Mucosa of rectum (tissue), 2 donors: ENCODE measurements around the gene STX1A.

Experiments
- H3K27ac ChIP-seq, 2 donors: one replicate each; pipeline ENCODE4 v1.7.0; 2013; ENCODE audit warnings: inconsistent platforms in 2 of 2, low read depth in 2 of 2, low read length in 2 of 2
- H3K27me3 ChIP-seq, 2 donors: one replicate each; pipeline ENCODE4 v1.7.0; 2013; ENCODE audit warnings: low read length in 2 of 2; ENCODE audit not compliant: control insufficient read depth in 2 of 2, insufficient read depth in 2 of 2
- H3K36me3 ChIP-seq, 2 donors: one replicate each; pipeline ENCODE4 v1.7.0; 2013; ENCODE audit warnings: low read length in 2 of 2; ENCODE audit not compliant: control insufficient read depth in 2 of 2, insufficient read depth in 2 of 2
- H3K4me1 ChIP-seq, 2 donors: one replicate each; pipeline ENCODE4 v1.7.0; 2013; ENCODE audit warnings: low read length in 2 of 2, mild to moderate bottlenecking in 1 of 2; ENCODE audit not compliant: control insufficient read depth in 2 of 2, insufficient read depth in 2 of 2
- H3K4me3 ChIP-seq, 2 donors: one replicate each; pipeline ENCODE4 v1.7.0; 2013; ENCODE audit warnings: low read length in 2 of 2
- H3K9ac ChIP-seq, 2 donors: one replicate each; pipeline ENCODE4 v1.7.0; 2013; ENCODE audit warnings: low read length in 2 of 2, low read depth in 1 of 2, mild to moderate bottlenecking in 1 of 2
- H3K9me3 ChIP-seq, 2 donors: one replicate each; pipeline ENCODE4 v1.7.0; 2013; ENCODE audit warnings: low read length in 2 of 2; ENCODE audit not compliant: control insufficient read depth in 2 of 2
- donor health status: healthy.
- donor health status: Normal muscosa, but diverticular disease.

STX1A gene

GRCh38 chr7:73718905-73719805 is at the start of gene STX1A:
STX1A (minus strand) TSS chr7:73719669; CDS start chr7:73719631, 38 bp downstream.
- Histone ChIP-seq H3K36me3 (no peaks in the 10 kb centered on the region), H3K9me3 (no peaks in the 10 kb centered on the region), H3K9ac (peak within 1 kb of the TSS; percentile 47 to 72), H3K27ac (no peak within 1 kb of the TSS), H3K4me3 (peak within 1 kb of the TSS; percentile 67), H3K27me3 (peaks cover 0 to 4% of the 10 kb centered on the region in 2 donors), H3K4me1 (peaks cover 13 to 18% of the 10 kb centered on the region in 2 donors)

- Histone ChIP-seq H3K9me3 (no peaks in the 10 kb centered on the region), H3K9ac (peak overlapping the region; percentile 97 to 98), H3K4me1 (peaks cover 15 to 20% of the 10 kb centered on the region in 2 donors), H3K27ac (peak overlapping the region; percentile 99 to 100), H3K36me3 (peaks cover 5 to 13% of the 10 kb centered on the region in 2 donors), H3K27me3 (peaks cover 6 to 8% of the 10 kb centered on the region in 2 donors), H3K4me3 (peak overlapping the region; percentile 77 to 85)
Observed at GRCh38 chr7:73768641-73769480, 49.4 kb upstream of the STX1A start.

- peaks cover 6 to 8% of the 10 kb centered on the region in 2 donors for H3K27me3 ChIP-seq
- H3K27ac ChIP-seq, result peak overlapping the region; percentile 99 to 100
Observed at GRCh38 chr7:73766556-73767229, 47.2 kb upstream of the STX1A start.

GRCh38 chr7:73762659-73762999 is 43.2 kb upstream of the STX1A start:
- Histone ChIP-seq H3K4me1 (peaks cover 8 to 17% of the 10 kb centered on the region in 2 donors), H3K4me3 (no peak overlapping the region), H3K27me3 (no peaks in the 10 kb centered on the region), H3K9ac (no peak overlapping the region), H3K9me3 (no peaks in the 10 kb centered on the region), H3K27ac (no peak overlapping the region), H3K36me3 (no peaks in the 10 kb centered on the region)

More at GRCh38 chr7:73766556-73767229, 47.2 kb upstream of the STX1A start:
- Histone ChIP-seq H3K9me3 (no peaks in the 10 kb centered on the region), H3K4me3 (peak overlapping the region; percentile 44 to 85), H3K9ac (peak overlapping the region; percentile 20 to 98), H3K36me3 (peaks cover 5 to 13% of the 10 kb centered on the region in 2 donors), H3K4me1 (peaks cover 11 to 15% of the 10 kb centered on the region in 2 donors)

- no peaks in the 10 kb centered on the region for H3K9me3 ChIP-seq
- H3K27ac ChIP-seq, result peak overlapping the region in 1 of 2 donors; percentile 9
- peaks cover 5 to 15% of the 10 kb centered on the region in 2 donors for H3K4me1 ChIP-seq
- no peak overlapping the region for H3K9ac ChIP-seq
- no peak overlapping the region for H3K4me3 ChIP-seq
- H3K36me3 ChIP-seq, result no peaks in the 10 kb centered on the region
- no peaks in the 10 kb centered on the region for H3K27me3 ChIP-seq
Observed at GRCh38 chr7:73761854-73762658, 42.6 kb upstream of the STX1A start.

- H3K36me3 ChIP-seq, result no peaks in the 10 kb centered on the region
- no peaks in the 10 kb centered on the region for H3K9me3 ChIP-seq
- peak overlapping the region in 1 of 2 donors; percentile 35 for H3K4me3 ChIP-seq
- H3K27me3 ChIP-seq, result no peaks in the 10 kb centered on the region
- peaks cover 2 to 17% of the 10 kb centered on the region in 2 donors for H3K4me1 ChIP-seq
- H3K9ac ChIP-seq, result peak overlapping the region; percentile 24 to 77
- H3K27ac ChIP-seq, result peak overlapping the region; percentile 87 to 97
Observed at GRCh38 chr7:73758581-73759138, 39.2 kb upstream of the STX1A start.

GRCh38 chr7:73749931-73750776 is 30.7 kb upstream of the STX1A start:
- Histone ChIP-seq H3K4me1 (peaks cover 11 to 21% of the 10 kb centered on the region in 2 donors), H3K36me3 (no peaks in the 10 kb centered on the region), H3K9me3 (no peaks in the 10 kb centered on the region), H3K4me3 (peak overlapping the region in 1 of 2 donors; percentile 33), H3K27me3 (no peaks in the 10 kb centered on the region), H3K9ac (peak overlapping the region; percentile 36 to 65), H3K27ac (peak overlapping the region; percentile 78 to 88)

- Histone ChIP-seq H3K9ac (peak overlapping the region in 1 of 2 donors; percentile 24), H3K9me3 (no peaks in the 10 kb centered on the region), H3K4me3 (no peak overlapping the region), H3K27me3 (no peaks in the 10 kb centered on the region), H3K27ac (no peak overlapping the region), H3K4me1 (peaks cover 31 to 46% of the 10 kb centered on the region in 2 donors), H3K36me3 (no peaks in the 10 kb centered on the region)
Observed at GRCh38 chr7:73746378-73746777, 26.9 kb upstream of the STX1A start.
